HCT116 (cell line): ENCODE data around the gene PPIL6. TPM values are rescaled to one million over a fixed set of nuclear protein-coding genes. Genes with fewer than 3 reads are reported as not detected.

Experiments
- ATAC-seq: fragments of 200-7000 bp; cut with Tn5 transposase; 2 replicates; pipeline ENCODE4 v1.9.1; 2020; ENCODE audit warnings: mild to moderate bottlenecking, moderate library complexity
- BruUV-seq: library from RNA; stranded (reverse); fragments of 400-500 nt; replicated peaks from 2 replicates; lab custom pipeline; 2021; lab: Mats Ljungman, UMichigan
- CTCF ChIA-PET: fragments of 300-600 bp; sonication (Branson Sonifier 250); formaldehyde crosslinking; loops from one replicate; lab custom pipeline; 2021; ENCODE audit warnings: antibody characterized with exemption; lab: Charles Lee
- POLR2A ChIA-PET: fragments of 300-600, 350-600 bp; sonication (Branson Sonifier 250); formaldehyde crosslinking; loops from one replicate; lab custom pipeline; 2021; ENCODE audit warnings: antibody characterized with exemption; lab: Charles Lee
- RAD21 ChIA-PET, 2 experiments: fragments of 300-600 bp; sonication (Branson Sonifier 250); formaldehyde crosslinking; loops; one replicate each; lab custom pipeline; 2023; ENCODE audit warnings: low total read pairs in 2 of 2; ENCODE audit not compliant: uncharacterized antibody in 2 of 2, unreplicated experiment in 2 of 2, low non-redundant PET in 1 of 2; lab: Charles Lee
- DNase-seq: peaks from one replicate; pipeline ENCODE4 v3.0.0-alpha.2; 2010; ENCODE audit warnings: low read depth, low spot score
- H2AFZ ChIP-seq: fragments of 200-600 bp; shearing (Covaris generic), sonication (generic); 2 replicates; pipeline ENCODE4 v1.6.1; 2017; ENCODE audit warnings: low read depth, mixed run types, mixed read lengths, antibody characterized with exemption, low read length; ENCODE audit not compliant: poor library complexity, severe bottlenecking
- H3K27ac ChIP-seq: 2 replicates; pipeline ENCODE4 v1.5.1; 2012; ENCODE audit warnings: low read depth, low read length
- H3K27me3 ChIP-seq: fragments of 200-600 bp; sonication (generic); 2 replicates; pipeline ENCODE4 v1.6.1; 2016; ENCODE audit warnings: mixed run types, low read length, mixed read lengths; ENCODE audit not compliant: insufficient read depth
- H3K36me3 ChIP-seq, 2 experiments: fragments of 200-500 bp in 1 of 2; fragments of 200-600 bp in 1 of 2; sonication (Bioruptor generic) in 1 of 2; sonication (generic) in 1 of 2; 2 replicates each; pipeline versions ENCODE4 v1.5.1 to v1.6.1; 2014 to 2016; ENCODE audit warnings: low read length in 2 of 2, inconsistent platforms in 1 of 2, mixed read lengths in 1 of 2, mixed run types in 1 of 2; ENCODE audit not compliant: insufficient read depth in 2 of 2, control insufficient read depth in 1 of 2
- H3K4me1 ChIP-seq, 2 experiments: fragments of 200-600 bp in 1 of 2; sonication (generic) in 1 of 2; 2 replicates each; pipeline versions ENCODE4 v1.5.1 to v1.6.1; 2012 to 2017; ENCODE audit warnings: low read length in 2 of 2, inconsistent platforms in 1 of 2, mild to moderate bottlenecking in 1 of 2, mixed read lengths in 1 of 2, mixed run types in 1 of 2, moderate library complexity in 1 of 2; ENCODE audit not compliant: insufficient read depth in 2 of 2, control insufficient read depth in 1 of 2
- H3K4me2 ChIP-seq: fragments of 200-600 bp; sonication (generic); 2 replicates; pipeline ENCODE4 v1.6.1; 2017; ENCODE audit warnings: mixed run types, low read length, mixed read lengths
- H3K4me3 ChIP-seq, 2 experiments: fragments of 200-600 bp in 1 of 2; sonication (generic) in 1 of 2; replicated peaks in 1 of 2; 2 replicates each; pipeline ENCODE4 v1.5.1; 2011 to 2016; ENCODE audit warnings: low read length in 2 of 2, control low read depth in 1 of 2, low read depth in 1 of 2, mild to moderate bottlenecking in 1 of 2, mixed read lengths in 1 of 2, mixed run types in 1 of 2
- H3K79me2 ChIP-seq: fragments of 200-600 bp; sonication (generic); 2 replicates; pipeline ENCODE4 v1.6.1; 2017; ENCODE audit warnings: mild to moderate bottlenecking, mixed run types, low read length, moderate library complexity, mixed read lengths; ENCODE audit not compliant: insufficient read depth
- H3K9ac ChIP-seq: fragments of 200-600 bp; sonication (generic); 2 replicates; pipeline ENCODE4 v1.6.1; 2016; ENCODE audit warnings: low read length, mixed read lengths
- H3K9me2 ChIP-seq: fragments of 200-600 bp; sonication (generic), shearing (Covaris generic); 2 replicates; pipeline ENCODE4 v1.6.1; 2017; ENCODE audit warnings: mixed run types, mild to moderate bottlenecking, moderate library complexity; ENCODE audit not compliant: insufficient read depth
- H3K9me3 ChIP-seq, 2 experiments: fragments of 200-500 bp in 1 of 2; fragments of 200-600 bp in 1 of 2; sonication (Bioruptor generic) in 1 of 2; sonication (generic) in 1 of 2; 2 replicates each; pipeline ENCODE4 v1.6.1; 2014 to 2017; ENCODE audit warnings: low read length in 2 of 2, mixed read lengths in 2 of 2, inconsistent platforms in 1 of 2, low read depth in 1 of 2, mild to moderate bottlenecking in 1 of 2, mixed run types in 1 of 2, moderate library complexity in 1 of 2; ENCODE audit not compliant: control insufficient read depth in 1 of 2, insufficient read depth in 1 of 2
- H4K20me1 ChIP-seq: fragments of 200-600 bp; sonication (generic), shearing (Covaris generic); 2 replicates; pipeline ENCODE4 v1.6.1; 2017; ENCODE audit warnings: mixed run types, mild to moderate bottlenecking, moderate library complexity; ENCODE audit not compliant: insufficient read depth
- CBX3 ChIP-seq: IDR thresholded peaks from 2 replicates; pipeline ENCODE4 v1.6.1; 2012; ENCODE audit warnings: low read depth
- CEBPB ChIP-seq: IDR thresholded peaks from 2 replicates; pipeline ENCODE4 v1.6.1; 2012; ENCODE audit warnings: low read depth
- EGR1 ChIP-seq: IDR thresholded peaks from 2 replicates; pipeline ENCODE4 v1.6.1; 2012; ENCODE audit warnings: low read depth
- JUND ChIP-seq: IDR thresholded peaks from 2 replicates; pipeline ENCODE4 v1.6.1; 2012
- POLR2A ChIP-seq: IDR thresholded peaks from 2 replicates; pipeline ENCODE4 v1.7.0; 2011; ENCODE audit warnings: borderline replicate concordance; ENCODE audit not compliant: insufficient read depth, insufficient read length; ENCODE audit errors: extremely low read depth
- POLR2AphosphoS5 ChIP-seq: IDR thresholded peaks from 2 replicates; pipeline ENCODE4 v1.6.1; 2011; ENCODE audit warnings: mild to moderate bottlenecking, low read depth, low read length, moderate library complexity
- RAD21 ChIP-seq: IDR thresholded peaks from 2 replicates; pipeline ENCODE4 v1.6.1; 2012; ENCODE audit warnings: low read depth, mild to moderate bottlenecking
- SP1 ChIP-seq: IDR thresholded peaks from 2 replicates; pipeline ENCODE4 v1.6.1; 2012; ENCODE audit warnings: low read depth
- SRF ChIP-seq: IDR thresholded peaks from 2 replicates; pipeline ENCODE4 v1.6.1; 2012; ENCODE audit warnings: low read depth
- TCF7L2 ChIP-seq: IDR thresholded peaks from 2 replicates; pipeline ENCODE4 v1.7.0; 2011; ENCODE audit warnings: borderline replicate concordance, inconsistent platforms; ENCODE audit not compliant: insufficient read depth, insufficient read length; ENCODE audit errors: extremely low read depth
- YY1 ChIP-seq: IDR thresholded peaks from 2 replicates; pipeline ENCODE4 v1.6.1; 2011; ENCODE audit warnings: low read length, low read depth, moderate library complexity, mild to moderate bottlenecking; ENCODE audit not compliant: insufficient replicate concordance; ENCODE audit errors: extremely low read depth
- ZFX ChIP-seq: fragments of 450-650 bp; IDR thresholded peaks from 2 replicates; pipeline ENCODE4 v1.6.1; 2017
- ZNF274 ChIP-seq: fragments of 200-500 bp; sonication (Bioruptor generic); IDR thresholded peaks from 2 replicates; pipeline ENCODE4 v1.6.1; 2014; ENCODE audit warnings: mild to moderate bottlenecking, low read depth, low read length, inconsistent platforms
- intact Hi-C: fragments of 100-400 bp; cut with micrococcal nuclease; formaldehyde crosslinking; loops from 2 replicates; pipeline ENCODE4 v1.10.0; 2022
- total RNA-seq: library from RNA; stranded (reverse); gene quantifications from one replicate; pipeline ENCODE4 v1.2.1, GENCODE V29; 2021; ENCODE audit not compliant: unreplicated experiment
- TF ChIP-seq, protein P1 (sequence below): IDR thresholded peaks from 2 replicates; pipeline ENCODE4 v1.6.1; 2012
- TF ChIP-seq, protein P2 (sequence below): IDR thresholded peaks from 2 replicates; pipeline ENCODE4 v1.6.1; 2012; ENCODE audit warnings: low read depth
- TF ChIP-seq, protein P3 (sequence below): IDR thresholded peaks from 2 replicates; pipeline ENCODE4 v1.6.1; 2011; ENCODE audit warnings: mild to moderate bottlenecking, low read length, moderate library complexity; ENCODE audit not compliant: insufficient replicate concordance; ENCODE audit errors: extremely low read depth

The PPIL6 gene
- total RNA-seq, 1 experiment from 2014 or later: 3.3 TPM

DNA sequence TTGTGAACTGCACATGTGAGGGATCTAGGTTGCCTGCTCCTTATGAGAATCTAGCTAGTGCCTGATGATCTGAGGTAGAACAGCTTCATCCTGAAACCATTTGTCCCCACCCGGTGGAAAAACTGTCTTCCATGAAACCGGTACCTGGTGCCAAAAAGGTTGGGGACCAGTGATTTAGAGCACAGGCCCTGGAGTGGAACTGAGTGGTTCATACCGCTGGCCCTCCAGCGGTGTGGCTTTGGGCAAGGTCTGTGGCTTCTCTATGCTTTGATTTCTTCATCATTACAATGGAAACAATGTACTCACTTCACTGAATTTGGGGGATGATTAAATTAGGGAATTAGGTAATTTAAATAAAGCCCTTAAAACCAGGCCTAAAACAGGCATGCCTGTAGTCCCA is 94.4 kb downstream of the PPIL6 start:
- ChIA-PET RAD21 (no interaction called here), CTCF (no interaction called here)
- no peak for ATAC-seq
- no TSS peak for BruUV-seq
- intact Hi-C loops: no loop called here
- Histone ChIP-seq H3K9me2 (no peaks in the 10 kb centered on the region), H3K4me2 (no peak overlapping the region)
- TF ChIP-seq YY1 (no peak), POLR2A (no peak), RAD21 (no peak), CBX3 (no peak), ZFX (no peak), JUND (no peak), ZNF274 (no peak), SP1 (no peak), POLR2AphosphoS5 (no peak), SRF (no peak), CEBPB (no peak), EGR1 (no peak), TCF7L2 (no peak)
- TF ChIP-seq, protein P1, sequence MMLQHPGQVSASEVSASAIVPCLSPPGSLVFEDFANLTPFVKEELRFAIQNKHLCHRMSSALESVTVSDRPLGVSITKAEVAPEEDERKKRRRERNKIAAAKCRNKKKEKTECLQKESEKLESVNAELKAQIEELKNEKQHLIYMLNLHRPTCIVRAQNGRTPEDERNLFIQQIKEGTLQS: no peak
- TF ChIP-seq, protein P2, sequence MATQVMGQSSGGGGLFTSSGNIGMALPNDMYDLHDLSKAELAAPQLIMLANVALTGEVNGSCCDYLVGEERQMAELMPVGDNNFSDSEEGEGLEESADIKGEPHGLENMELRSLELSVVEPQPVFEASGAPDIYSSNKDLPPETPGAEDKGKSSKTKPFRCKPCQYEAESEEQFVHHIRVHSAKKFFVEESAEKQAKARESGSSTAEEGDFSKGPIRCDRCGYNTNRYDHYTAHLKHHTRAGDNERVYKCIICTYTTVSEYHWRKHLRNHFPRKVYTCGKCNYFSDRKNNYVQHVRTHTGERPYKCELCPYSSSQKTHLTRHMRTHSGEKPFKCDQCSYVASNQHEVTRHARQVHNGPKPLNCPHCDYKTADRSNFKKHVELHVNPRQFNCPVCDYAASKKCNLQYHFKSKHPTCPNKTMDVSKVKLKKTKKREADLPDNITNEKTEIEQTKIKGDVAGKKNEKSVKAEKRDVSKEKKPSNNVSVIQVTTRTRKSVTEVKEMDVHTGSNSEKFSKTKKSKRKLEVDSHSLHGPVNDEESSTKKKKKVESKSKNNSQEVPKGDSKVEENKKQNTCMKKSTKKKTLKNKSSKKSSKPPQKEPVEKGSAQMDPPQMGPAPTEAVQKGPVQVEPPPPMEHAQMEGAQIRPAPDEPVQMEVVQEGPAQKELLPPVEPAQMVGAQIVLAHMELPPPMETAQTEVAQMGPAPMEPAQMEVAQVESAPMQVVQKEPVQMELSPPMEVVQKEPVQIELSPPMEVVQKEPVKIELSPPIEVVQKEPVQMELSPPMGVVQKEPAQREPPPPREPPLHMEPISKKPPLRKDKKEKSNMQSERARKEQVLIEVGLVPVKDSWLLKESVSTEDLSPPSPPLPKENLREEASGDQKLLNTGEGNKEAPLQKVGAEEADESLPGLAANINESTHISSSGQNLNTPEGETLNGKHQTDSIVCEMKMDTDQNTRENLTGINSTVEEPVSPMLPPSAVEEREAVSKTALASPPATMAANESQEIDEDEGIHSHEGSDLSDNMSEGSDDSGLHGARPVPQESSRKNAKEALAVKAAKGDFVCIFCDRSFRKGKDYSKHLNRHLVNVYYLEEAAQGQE: no peak
- TF ChIP-seq, protein P3, sequence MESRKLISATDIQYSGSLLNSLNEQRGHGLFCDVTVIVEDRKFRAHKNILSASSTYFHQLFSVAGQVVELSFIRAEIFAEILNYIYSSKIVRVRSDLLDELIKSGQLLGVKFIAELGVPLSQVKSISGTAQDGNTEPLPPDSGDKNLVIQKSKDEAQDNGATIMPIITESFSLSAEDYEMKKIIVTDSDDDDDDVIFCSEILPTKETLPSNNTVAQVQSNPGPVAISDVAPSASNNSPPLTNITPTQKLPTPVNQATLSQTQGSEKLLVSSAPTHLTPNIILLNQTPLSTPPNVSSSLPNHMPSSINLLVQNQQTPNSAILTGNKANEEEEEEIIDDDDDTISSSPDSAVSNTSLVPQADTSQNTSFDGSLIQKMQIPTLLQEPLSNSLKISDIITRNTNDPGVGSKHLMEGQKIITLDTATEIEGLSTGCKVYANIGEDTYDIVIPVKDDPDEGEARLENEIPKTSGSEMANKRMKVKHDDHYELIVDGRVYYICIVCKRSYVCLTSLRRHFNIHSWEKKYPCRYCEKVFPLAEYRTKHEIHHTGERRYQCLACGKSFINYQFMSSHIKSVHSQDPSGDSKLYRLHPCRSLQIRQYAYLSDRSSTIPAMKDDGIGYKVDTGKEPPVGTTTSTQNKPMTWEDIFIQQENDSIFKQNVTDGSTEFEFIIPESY: no peak
- TF ChIP-seq, all 23 proteins: peak for 0
- no peaks in the 10 kb centered on the region for H3K36me3 ChIP-seq
- no peaks in the 10 kb centered on the region for H4K20me1 ChIP-seq
- DNase-seq: no peak
- no peak overlapping the region for H3K27ac ChIP-seq
- peaks cover 5 to 6% of the 10 kb centered on the region in 2 experiments; a peak in 2 of 4 replicates for H3K4me1 ChIP-seq
- no peak overlapping the region for H2AFZ ChIP-seq
- POLR2A ChIA-PET: no interaction called here
- no peaks in the 10 kb centered on the region for H3K79me2 ChIP-seq
- H3K27me3 ChIP-seq: no peaks in the 10 kb centered on the region
- H3K9ac ChIP-seq: no peak overlapping the region
- no peak overlapping the region for H3K4me3 ChIP-seq
- H3K9me3 ChIP-seq: no peaks in the 10 kb centered on the region
